Measurements from ENCODE around the gene TSPO.

Gene TSPO

GRCh38 chr22:43202326-43202725 is 51.0 kb downstream of the TSPO start:
- no peak for DNase-seq

- DNase-seq: no peak
These were observed 51.5 kb downstream of the TSPO start for GRCh38 chr22:43202756-43203410.

DNA sequence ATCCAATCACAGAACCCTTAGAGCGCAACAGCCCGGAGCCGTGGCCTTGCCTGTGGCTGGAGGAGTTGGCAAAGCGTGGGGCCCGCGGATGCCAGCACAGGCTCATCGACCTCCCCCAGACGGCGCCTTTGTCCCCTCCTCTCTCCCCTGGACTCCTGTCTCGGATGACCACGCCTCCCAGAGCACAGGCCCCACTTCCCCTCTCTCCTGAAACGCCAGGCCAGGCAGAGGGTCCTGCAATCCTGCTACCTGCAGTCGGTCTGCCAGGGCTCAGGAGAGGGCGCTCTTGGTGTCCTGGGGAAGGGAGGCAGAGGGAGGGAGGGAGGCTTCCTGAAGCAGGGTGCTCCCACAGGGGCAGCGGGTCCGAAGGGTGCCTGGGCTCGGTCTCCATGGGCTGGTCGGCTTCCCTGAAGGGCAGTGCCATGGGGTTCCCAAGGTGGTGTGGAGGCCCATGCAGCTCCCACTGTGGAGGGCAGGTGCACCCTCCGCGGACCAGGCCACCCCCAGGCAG is 52.2 kb downstream of the TSPO start:
- DNase-seq: no peak

- no peak for DNase-seq
These were observed 53.9 kb downstream of the TSPO start for GRCh38 chr22:43205261-43205691.

GRCh38 chr22:43205748-43206508 is 54.6 kb downstream of the TSPO start:
- no peak for DNase-seq

DNA sequence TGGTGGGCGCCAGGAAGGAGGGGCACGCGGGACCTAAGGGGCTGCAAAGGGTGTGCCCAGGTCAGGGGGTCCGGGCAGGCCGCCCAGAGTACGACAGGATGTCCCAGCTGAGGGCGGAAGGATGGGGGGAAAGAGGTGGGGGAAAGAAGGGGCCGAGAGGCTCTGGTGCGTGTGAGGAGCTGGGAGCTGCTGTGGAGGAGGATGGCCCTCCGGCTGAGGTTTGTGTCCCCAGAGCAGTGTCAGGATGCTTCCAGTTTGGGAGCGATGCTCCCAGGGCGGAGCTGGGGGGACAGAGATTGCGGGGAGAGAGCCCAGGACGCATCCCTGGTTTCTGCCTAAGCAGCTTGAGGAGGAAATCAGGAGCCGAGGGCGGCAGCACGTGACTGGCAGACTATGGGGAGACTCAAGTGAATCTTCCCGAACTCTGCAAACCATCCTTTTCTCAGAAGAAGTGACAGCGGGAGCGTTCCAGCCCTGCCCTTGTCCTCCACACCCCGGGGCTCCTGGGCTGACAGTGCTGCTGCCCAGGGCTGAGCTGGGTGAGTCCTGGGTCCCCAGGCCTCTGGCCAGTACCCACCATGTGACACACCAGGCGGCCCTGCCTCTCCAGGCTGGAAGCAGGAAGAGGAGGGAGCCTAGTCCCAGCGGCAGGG is 55.3 kb downstream of the TSPO start:
- no peak for DNase-seq

DNA sequence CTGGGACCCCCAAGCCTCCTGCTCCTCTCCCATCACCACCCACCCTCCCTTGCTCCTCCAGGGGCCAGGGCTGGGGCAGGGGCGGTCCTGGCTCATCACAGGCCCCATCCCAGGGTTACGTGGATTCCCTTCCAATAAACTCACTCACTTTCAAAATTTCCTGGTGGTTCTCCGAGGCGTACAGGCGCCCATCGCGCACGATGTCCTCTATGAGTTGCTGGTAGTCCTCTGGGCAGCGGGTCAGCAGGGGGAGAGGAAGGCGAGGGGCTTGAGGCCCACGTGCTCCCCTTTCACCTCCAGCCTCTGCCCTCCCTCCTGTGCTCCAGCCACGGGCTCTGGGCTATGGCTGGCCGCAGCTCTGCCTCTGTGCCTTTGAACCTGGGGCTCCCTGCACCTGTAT is 56.0 kb downstream of the TSPO start:
- DNase-seq: no peak

GRCh38 chr22:43207849-43208702 is 56.7 kb downstream of the TSPO start:
- no peak for DNase-seq

- DNase-seq: no peak
These were observed 57.6 kb downstream of the TSPO start for GRCh38 chr22:43208703-43209522.

DNA sequence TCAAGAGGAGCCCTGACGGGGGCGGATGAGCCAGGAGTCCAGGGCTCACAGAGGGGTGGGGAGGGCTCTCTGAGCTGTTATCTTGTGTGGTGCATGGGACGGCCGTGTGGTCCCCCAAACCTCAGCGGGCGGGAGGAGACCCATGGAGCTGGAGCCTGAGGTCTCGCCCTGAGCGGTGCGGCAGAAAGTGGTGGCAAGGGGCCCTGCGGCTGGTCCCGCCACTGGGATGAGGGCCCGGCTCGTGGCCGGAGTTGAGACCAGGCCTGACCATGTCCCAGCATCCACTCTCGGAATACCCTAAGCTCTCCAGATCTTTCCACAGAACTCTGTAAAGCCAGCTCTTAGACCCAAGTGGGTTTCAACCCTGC is 58.1 kb downstream of the TSPO start:
- DNase-seq: no peak

- no peak for DNase-seq
These were observed 58.6 kb downstream of the TSPO start for GRCh38 chr22:43209971-43210370.

- no peak for DNase-seq
These were observed 59.5 kb downstream of the TSPO start for GRCh38 chr22:43210631-43211515.

- no peak for DNase-seq
These were observed 60.6 kb downstream of the TSPO start for GRCh38 chr22:43211941-43212433.

- DNase-seq: no peak
These were observed 61.1 kb downstream of the TSPO start for GRCh38 chr22:43212434-43212952.
